AG09319 (cell line): ENCODE data around the gene NYAP1.

Experiments
- DNase-seq: peaks from one replicate; pipeline ENCODE4 v3.0.0-alpha.2; 2010; ENCODE audit warnings: low read depth; ENCODE audit errors: extremely low read depth
- CTCF ChIP-seq: IDR thresholded peaks from 2 replicates; pipeline ENCODE4 v1.5.1; 2011; ENCODE audit warnings: low read depth, mild to moderate bottlenecking, inconsistent platforms, low read length, moderate library complexity

The NYAP1 gene

GRCh38 chr7:100455206-100455605 lies 28.5 kb upstream of the NYAP1 start:
- no peak for DNase-seq
- no peak for TF ChIP-seq CTCF

- TF ChIP-seq CTCF: no peak
- no peak for DNase-seq
Observed at GRCh38 chr7:100456562-100456961, 27.2 kb upstream of the NYAP1 start.

- no peak for DNase-seq
Observed at GRCh38 chr7:100457033-100457432, 26.7 kb upstream of the NYAP1 start.

GRCh38 chr7:100464210-100464660 lies 19.5 kb upstream of the NYAP1 start, which contains the start of gene SPACDR:
SPACDR (minus strand) TSS chr7:100464260; CDS start chr7:100464025, 235 bp downstream.
- no peak for TF ChIP-seq CTCF
- no peak for DNase-seq

More at GRCh38 chr7:100457033-100457432, 26.7 kb upstream of the NYAP1 start:
- TF ChIP-seq CTCF: no peak

- no peak for DNase-seq
- no peak for TF ChIP-seq CTCF
Observed at GRCh38 chr7:100464791-100465190, 18.9 kb upstream of the NYAP1 start.

GRCh38 chr7:100465299-100465698 lies 18.4 kb upstream of the NYAP1 start:
- TF ChIP-seq CTCF: no peak
- no peak for DNase-seq

- no peak for DNase-seq
- peak; percentile 74 for TF ChIP-seq CTCF
Observed at GRCh38 chr7:100465702-100466311, 17.9 kb upstream of the NYAP1 start.
